HepG2 (cell line): Measurements from ENCODE around the gene ESYT1. TPM values are rescaled to one million over a fixed set of nuclear protein-coding genes. Genes with fewer than 3 reads are reported as not detected.

Experiments
- AHR ChIP-seq: IDR thresholded peaks from 2 replicates; pipeline ENCODE4 v1.6.1; 2018; ENCODE audit warnings: missing genetic modification reagents, missing compliant biosample characterization
- GATAD1 ChIP-seq: IDR thresholded peaks from 2 replicates; pipeline ENCODE4 v1.6.1; 2016; ENCODE audit warnings: missing genetic modification reagents, missing compliant biosample characterization
- HDAC1 ChIP-seq: sonication (generic); formaldehyde crosslinking; IDR thresholded peaks from 2 replicates; pipeline ENCODE4 v1.5.1; 2020; ENCODE audit warnings: mild to moderate bottlenecking, missing genetic modification reagents
- KDM4B ChIP-seq: sonication (generic); formaldehyde crosslinking; IDR thresholded peaks from 2 replicates; pipeline ENCODE4 v1.4.0; 2020; ENCODE audit warnings: missing genetic modification reagents
- MEIS2 ChIP-seq: sonication (generic); formaldehyde crosslinking; IDR thresholded peaks from 2 replicates; pipeline ENCODE4 v1.9.0; 2021; ENCODE audit warnings: mild to moderate bottlenecking, missing genetic modification reagents
- MZF1 ChIP-seq: sonication (generic); formaldehyde crosslinking; IDR thresholded peaks from 2 replicates; pipeline ENCODE4 v1.8.1; 2023; ENCODE audit warnings: mild to moderate bottlenecking, missing genetic modification reagents, borderline replicate concordance
- NCOR1 ChIP-seq: fragments of 200-600 bp; sonication (generic); IDR thresholded peaks from 2 replicates; pipeline ENCODE4 v1.7.0; 2017; ENCODE audit warnings: antibody characterized with exemption, low read length, borderline replicate concordance
- NFATC3 ChIP-seq: sonication (generic); formaldehyde crosslinking; IDR thresholded peaks from 2 replicates; pipeline ENCODE4 v1.5.1; 2020; ENCODE audit warnings: mild to moderate bottlenecking, missing genetic modification reagents
- NR1H2 ChIP-seq: sonication (generic); formaldehyde crosslinking; IDR thresholded peaks from 2 replicates; pipeline ENCODE4 v1.8.1; 2022; ENCODE audit warnings: low read depth, missing genetic modification reagents, borderline replicate concordance
- PITX1 ChIP-seq: sonication (generic); formaldehyde crosslinking; IDR thresholded peaks from 2 replicates; pipeline ENCODE4 v1.5.1; 2020; ENCODE audit warnings: mild to moderate bottlenecking, missing genetic modification reagents
- RFXAP ChIP-seq: sonication (generic); formaldehyde crosslinking; IDR thresholded peaks from 2 replicates; pipeline ENCODE4 v1.4.0; 2020; ENCODE audit warnings: missing genetic modification reagents, borderline replicate concordance
- SRF ChIP-seq: IDR thresholded peaks from 2 replicates; pipeline ENCODE4 v1.6.1; 2011; ENCODE audit warnings: mild to moderate bottlenecking, low read depth, low read length, moderate library complexity
- SRSF1 ChIP-seq: fragments of 200-400 bp; formaldehyde crosslinking; optimal IDR thresholded peaks from 2 replicates; pipeline ENCODE3; 2017; ENCODE audit warnings: mild to moderate bottlenecking, low read depth, low read length, moderate library complexity
- SSRP1 ChIP-seq: IDR thresholded peaks from 2 replicates; pipeline ENCODE4 v1.6.1; 2016; ENCODE audit warnings: control low read depth
- SUZ12 ChIP-seq: fragments of 150-350 bp; IDR thresholded peaks from 2 replicates; pipeline ENCODE4 v1.6.1; 2014; ENCODE audit warnings: low read depth, low read length
- ZBTB3 ChIP-seq: sonication (generic); formaldehyde crosslinking; IDR thresholded peaks from 2 replicates; pipeline ENCODE4 v1.4.0; 2020; ENCODE audit warnings: low read depth, mild to moderate bottlenecking, moderate library complexity, missing genetic modification reagents, borderline replicate concordance
- ZNF20 ChIP-seq: sonication (generic); formaldehyde crosslinking; IDR thresholded peaks from 2 replicates; pipeline ENCODE4 v1.4.0; 2020; ENCODE audit warnings: mild to moderate bottlenecking, moderate library complexity, missing genetic modification reagents
- ZNF207 ChIP-seq: fragments of 450-650 bp; IDR thresholded peaks from 2 replicates; pipeline ENCODE4 v1.6.1; 2016; ENCODE audit warnings: antibody characterized with exemption, borderline replicate concordance
- ZNF263 ChIP-seq: sonication (generic); formaldehyde crosslinking; IDR thresholded peaks from 2 replicates; pipeline ENCODE4 v1.4.0; 2020; ENCODE audit warnings: missing genetic modification reagents
- ZNF317 ChIP-seq: sonication (generic); formaldehyde crosslinking; IDR thresholded peaks from 2 replicates; pipeline ENCODE4 v1.5.0; 2020; ENCODE audit warnings: mild to moderate bottlenecking, missing genetic modification reagents
- ZNF44 ChIP-seq: sonication (generic); formaldehyde crosslinking; IDR thresholded peaks from 2 replicates; pipeline ENCODE4 v1.5.1; 2020; ENCODE audit warnings: mild to moderate bottlenecking, missing genetic modification reagents
- ZNF468 ChIP-seq: sonication (generic); formaldehyde crosslinking; IDR thresholded peaks from 2 replicates; pipeline ENCODE4 v1.8.0; 2022; ENCODE audit warnings: mild to moderate bottlenecking, moderate library complexity, missing genetic modification reagents
- ZNF644 ChIP-seq: IDR thresholded peaks from 2 replicates; pipeline ENCODE4 v1.6.1; 2016; ENCODE audit warnings: low read depth
- polyA plus RNA-seq, 8 experiments: library from polyadenylated mRNA; depleted of rRNA in 3 of 8; stranded (reverse) in 7 of 8; unstranded in 1 of 8; fragments of >200 nt; fragmentation: Illumina TruSeq in 4 of 8; extraction: Trizol in 4 of 8; gene quantifications; 2 replicates each; pipeline versions ENCODE4 v1.2.1 to v1.2.3, GENCODE V29; 2011 to 2016; ENCODE audit warnings: low read depth in 4 of 8, missing spikeins in 1 of 8, mixed read lengths in 1 of 8; ENCODE audit not compliant: insufficient read depth in 1 of 8
- total RNA-seq, 5 experiments: library from RNA; depleted of rRNA; stranded (reverse); fragments of >200 nt; fragmentation: Illumina TruSeq; extraction: Trizol; gene quantifications; 2 replicates each; pipeline ENCODE4 v1.2.3, GENCODE V29; 2016; ENCODE audit warnings: low read depth in 1 of 5
- TF ChIP-seq, protein P1 (sequence below): sonication (generic); formaldehyde crosslinking; IDR thresholded peaks from 2 replicates; pipeline ENCODE4 v1.8.1; 2023; ENCODE audit warnings: mild to moderate bottlenecking, moderate library complexity, missing genetic modification reagents
- TF ChIP-seq, protein P2 (sequence below): sonication (generic); formaldehyde crosslinking; IDR thresholded peaks from 2 replicates; pipeline ENCODE4 v1.9.0; 2021; ENCODE audit warnings: missing genetic modification reagents, borderline replicate concordance
- TF ChIP-seq, protein P3 (sequence below): sonication (generic); formaldehyde crosslinking; IDR thresholded peaks from 2 replicates; pipeline ENCODE4 v1.4.0; 2020; ENCODE audit warnings: mild to moderate bottlenecking, missing genetic modification reagents, borderline replicate concordance

The ESYT1 gene
- total and polyA plus RNA-seq, 2 of the 13 experiments (the other 11 are each of a cell fraction or from before 2014, with no cell fraction given), result 66.9 to 71.0 TPM

DNA sequence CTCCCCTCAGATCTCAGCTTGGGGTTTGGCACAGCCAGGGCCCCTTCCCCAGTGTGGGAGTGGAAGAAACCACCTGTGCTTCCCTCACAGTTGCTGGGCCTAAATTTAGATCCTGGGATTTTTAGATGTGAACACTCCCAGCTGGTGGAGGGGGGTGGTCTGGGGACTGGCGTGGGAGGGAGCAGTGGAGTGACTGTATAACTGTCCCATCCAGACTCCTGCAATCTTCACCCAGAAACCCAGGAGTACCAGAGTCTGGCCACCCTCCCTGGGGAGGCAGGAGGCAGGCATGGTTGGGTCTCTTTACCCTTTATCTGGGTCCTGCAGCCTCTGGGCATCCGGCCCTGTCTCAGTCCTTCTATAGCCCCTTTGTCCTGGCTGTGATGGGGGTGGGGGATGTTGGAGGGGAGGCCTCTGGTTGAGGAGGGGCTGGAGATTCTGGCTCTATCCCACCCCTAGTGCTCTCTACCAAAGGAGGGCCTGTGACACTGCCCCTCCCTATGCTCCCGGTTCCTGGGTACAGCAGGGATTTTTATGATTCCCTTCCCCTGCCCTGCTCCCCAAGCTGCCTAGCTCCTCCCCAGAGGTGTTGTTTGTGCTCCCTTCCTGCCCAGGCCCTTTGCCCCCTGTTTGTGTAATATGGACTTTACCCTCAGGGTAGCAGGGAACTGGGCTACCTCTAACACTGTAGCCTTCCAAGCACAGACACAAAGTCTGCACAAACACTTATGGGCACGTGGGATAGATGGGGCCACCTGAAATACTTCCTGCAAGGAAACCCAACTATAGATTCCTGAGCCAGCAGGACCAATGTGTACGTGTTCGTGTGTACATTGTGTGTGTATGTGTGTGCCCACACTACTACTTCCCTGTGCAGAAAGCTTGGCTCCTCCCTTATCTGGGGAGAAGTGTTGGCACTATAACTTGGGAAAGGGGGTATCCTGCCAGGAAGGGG is 46.4 kb upstream of the ESYT1 start (continued):
- TF ChIP-seq HDAC1 (CRISPR knock-in tag), result peak; percentile 92
- TF ChIP-seq NFATC3 (CRISPR knock-in tag), result no peak
- no peak for TF ChIP-seq SUZ12
- peak; percentile 100 for TF ChIP-seq ZNF263
- 0 out of 2 replicates have a peak, but pooled peaks have one; percentile 43 for TF ChIP-seq NR1H2 (CRISPR knock-in tag)
- no peak for TF ChIP-seq ZNF20
- peak; percentile 80 for TF ChIP-seq GATAD1 (CRISPR knock-in tag)
- TF ChIP-seq KDM4B (CRISPR knock-in tag), result peak; percentile 74
- TF ChIP-seq, protein P1, sequence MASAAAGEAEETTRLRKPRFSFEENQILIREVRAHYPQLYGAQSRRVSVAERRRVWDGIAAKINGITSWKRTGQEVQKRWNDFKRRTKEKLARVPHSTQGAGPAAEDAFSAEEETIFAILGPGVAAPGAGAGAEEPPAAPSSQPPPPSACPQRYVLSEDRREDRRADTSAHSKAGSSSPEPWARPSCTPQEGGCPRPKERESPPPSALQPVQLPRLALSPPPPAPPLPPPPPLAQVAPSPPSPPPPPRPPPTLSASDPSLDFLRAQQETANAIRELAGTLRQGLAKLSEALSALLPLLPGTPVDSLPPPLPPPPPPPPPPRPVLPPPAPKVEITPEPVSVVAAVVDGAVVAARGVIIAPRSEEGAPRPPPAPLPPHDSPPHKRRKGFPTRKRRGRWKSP (CRISPR knock-in tag), result peak; percentile 92
- no peak for TF ChIP-seq SRSF1
- TF ChIP-seq, protein P2, sequence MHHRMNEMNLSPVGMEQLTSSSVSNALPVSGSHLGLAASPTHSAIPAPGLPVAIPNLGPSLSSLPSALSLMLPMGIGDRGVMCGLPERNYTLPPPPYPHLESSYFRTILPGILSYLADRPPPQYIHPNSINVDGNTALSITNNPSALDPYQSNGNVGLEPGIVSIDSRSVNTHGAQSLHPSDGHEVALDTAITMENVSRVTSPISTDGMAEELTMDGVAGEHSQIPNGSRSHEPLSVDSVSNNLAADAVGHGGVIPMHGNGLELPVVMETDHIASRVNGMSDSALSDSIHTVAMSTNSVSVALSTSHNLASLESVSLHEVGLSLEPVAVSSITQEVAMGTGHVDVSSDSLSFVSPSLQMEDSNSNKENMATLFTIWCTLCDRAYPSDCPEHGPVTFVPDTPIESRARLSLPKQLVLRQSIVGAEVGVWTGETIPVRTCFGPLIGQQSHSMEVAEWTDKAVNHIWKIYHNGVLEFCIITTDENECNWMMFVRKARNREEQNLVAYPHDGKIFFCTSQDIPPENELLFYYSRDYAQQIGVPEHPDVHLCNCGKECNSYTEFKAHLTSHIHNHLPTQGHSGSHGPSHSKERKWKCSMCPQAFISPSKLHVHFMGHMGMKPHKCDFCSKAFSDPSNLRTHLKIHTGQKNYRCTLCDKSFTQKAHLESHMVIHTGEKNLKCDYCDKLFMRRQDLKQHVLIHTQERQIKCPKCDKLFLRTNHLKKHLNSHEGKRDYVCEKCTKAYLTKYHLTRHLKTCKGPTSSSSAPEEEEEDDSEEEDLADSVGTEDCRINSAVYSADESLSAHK (CRISPR knock-in tag), result no peak
- TF ChIP-seq ZNF207, result no peak
- TF ChIP-seq MZF1 (CRISPR knock-in tag), result peak; percentile 97
- TF ChIP-seq ZNF44, result peak; percentile 92
- TF ChIP-seq, protein P3, sequence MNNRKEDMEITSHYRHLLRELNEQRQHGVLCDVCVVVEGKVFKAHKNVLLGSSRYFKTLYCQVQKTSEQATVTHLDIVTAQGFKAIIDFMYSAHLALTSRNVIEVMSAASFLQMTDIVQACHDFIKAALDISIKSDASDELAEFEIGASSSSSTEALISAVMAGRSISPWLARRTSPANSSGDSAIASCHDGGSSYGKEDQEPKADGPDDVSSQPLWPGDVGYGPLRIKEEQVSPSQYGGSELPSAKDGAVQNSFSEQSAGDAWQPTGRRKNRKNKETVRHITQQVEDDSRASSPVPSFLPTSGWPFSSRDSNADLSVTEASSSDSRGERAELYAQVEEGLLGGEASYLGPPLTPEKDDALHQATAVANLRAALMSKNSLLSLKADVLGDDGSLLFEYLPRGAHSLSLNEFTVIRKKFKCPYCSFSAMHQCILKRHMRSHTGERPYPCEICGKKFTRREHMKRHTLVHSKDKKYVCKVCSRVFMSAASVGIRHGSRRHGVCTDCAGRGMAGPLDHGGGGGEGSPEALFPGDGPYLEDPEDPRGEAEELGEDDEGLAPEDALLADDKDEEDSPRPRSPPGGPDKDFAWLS (CRISPR knock-in tag), result peak; percentile 93; the same call in 1 of the 2 replicates
- TF ChIP-seq SSRP1 (CRISPR knock-in tag), result no peak; the same call in none of the 2 replicates
- no peak for TF ChIP-seq SRF
- peak; percentile 77; the same call in 1 of the 2 replicates for TF ChIP-seq AHR (CRISPR knock-in tag)
- peak; percentile 65; the same call in 1 of the 2 replicates for TF ChIP-seq MEIS2 (CRISPR knock-in tag)
- peak; percentile 98 for TF ChIP-seq ZNF317
- TF ChIP-seq ZNF468 (CRISPR knock-in tag), result no peak
- peak; percentile 93; the same call in 1 of the 2 replicates for TF ChIP-seq ZBTB3
- TF ChIP-seq RFXAP (CRISPR knock-in tag), result peak; percentile 90
- TF ChIP-seq NCOR1, result peak; percentile 99
- peak; percentile 91 for TF ChIP-seq ZNF644 (CRISPR knock-in tag)
- peak; percentile 96 for TF ChIP-seq PITX1 (CRISPR knock-in tag)
